SK-N-SH (cell line): Measurements from ENCODE around the gene DUOXA2. TPM values are rescaled to one million over a fixed set of nuclear protein-coding genes. Genes with fewer than 3 reads are reported as not detected.

Experiments used
- CTCF ChIA-PET: fragments of 300-600, 350-600 bp; formaldehyde crosslinking; extraction: SDS; loops from one replicate; lab custom pipeline; 2021; lab: Yijun Ruan, JAX
- POLR2A ChIA-PET: fragments of 350-600 bp; sonication (Branson Sonifier 250); formaldehyde crosslinking; extraction: SDS; loops from one replicate; lab custom pipeline; 2020; ENCODE audit warnings: antibody characterized with exemption, inconsistent platforms; lab: Yijun Ruan, JAX
- DNase-seq: peaks from one replicate; pipeline ENCODE4 v3.0.0; 2012
- H2AFZ ChIP-seq: fragments of 200-600 bp; sonication (generic); 2 replicates; pipeline ENCODE4 v1.8.1; 2016; ENCODE audit warnings: antibody characterized with exemption, mild to moderate bottlenecking, low read depth
- H3F3A ChIP-seq: fragments of 200-600 bp; sonication (generic); replicated peaks from 2 replicates; pipeline ENCODE3; 2016; ENCODE audit warnings: antibody characterized with exemption, mild to moderate bottlenecking; ENCODE audit not compliant: insufficient read depth
- H3K27ac ChIP-seq, 2 experiments: fragments of 200-500 bp in 1 of 2; fragments of 200-600 bp in 1 of 2; sonication (Bioruptor generic) in 1 of 2; sonication (generic), shearing (Covaris generic) in 1 of 2; 2 replicates each; pipeline versions ENCODE4 v1.5.1 to v1.6.1; 2014 to 2016; ENCODE audit warnings: low read depth in 2 of 2, inconsistent platforms in 1 of 2, low read length in 1 of 2, mild to moderate bottlenecking in 1 of 2, mixed read lengths in 1 of 2
- H3K27me3 ChIP-seq: fragments of 200-600 bp; sonication (generic), shearing (Covaris generic); 2 replicates; pipeline ENCODE4 v1.6.1; 2016; ENCODE audit warnings: mixed run types; ENCODE audit not compliant: insufficient read depth
- H3K36me3 ChIP-seq, 2 experiments: fragments of 200-500 bp in 1 of 2; fragments of 200-600 bp in 1 of 2; sonication (Bioruptor generic) in 1 of 2; sonication (generic) in 1 of 2; replicated peaks in 1 of 2; 2 replicates each; pipeline versions ENCODE3 to v1.5.1; 2014 to 2016; ENCODE audit warnings: low read length in 1 of 2, mild to moderate bottlenecking in 1 of 2; ENCODE audit not compliant: insufficient read depth in 2 of 2, control insufficient read depth in 1 of 2
- H3K4me1 ChIP-seq, 2 experiments: fragments of 200-500 bp in 1 of 2; fragments of 200-600 bp in 1 of 2; sonication (Bioruptor generic) in 1 of 2; sonication (generic), shearing (Covaris generic) in 1 of 2; 2 replicates each; pipeline versions ENCODE4 v1.5.1 to v1.6.1; 2014 to 2016; ENCODE audit warnings: low read depth in 1 of 2, low read length in 1 of 2, mixed run types in 1 of 2; ENCODE audit not compliant: insufficient read depth in 2 of 2, control insufficient read depth in 1 of 2
- H3K4me2 ChIP-seq: fragments of 200-600 bp; sonication (generic), shearing (Covaris generic); 2 replicates; pipeline ENCODE4 v1.6.1; 2017; ENCODE audit warnings: mixed run types
- H3K4me3 ChIP-seq, 2 experiments: fragments of 200-500 bp in 1 of 2; fragments of 200-600 bp in 1 of 2; sonication (Bioruptor generic) in 1 of 2; sonication (generic), shearing (Covaris generic) in 1 of 2; 2 replicates each; pipeline versions ENCODE4 v1.5.1 to v1.8.1; 2014 to 2016; ENCODE audit warnings: low read depth in 2 of 2, inconsistent platforms in 1 of 2, low read length in 1 of 2, mild to moderate bottlenecking in 1 of 2, mixed read lengths in 1 of 2, moderate library complexity in 1 of 2
- H3K79me2 ChIP-seq: fragments of 200-600 bp; sonication (generic); 2 replicates; pipeline ENCODE4 v1.8.1; 2017; ENCODE audit warnings: mild to moderate bottlenecking; ENCODE audit not compliant: insufficient read depth
- H3K9ac ChIP-seq: fragments of 200-600 bp; sonication (generic); 2 replicates; pipeline ENCODE4 v1.6.1; 2017; ENCODE audit warnings: mixed run types
- H3K9me2 ChIP-seq: fragments of 200-600 bp; sonication (generic); 2 replicates; pipeline ENCODE4 v1.6.1; 2017; ENCODE audit warnings: mixed run types
- H3K9me3 ChIP-seq: fragments of 200-600 bp; sonication (generic); 2 replicates; pipeline ENCODE4 v1.6.1; 2017; ENCODE audit warnings: mixed run types, mild to moderate bottlenecking, moderate library complexity
- H4K20me1 ChIP-seq: fragments of 200-600 bp; sonication (generic); 2 replicates; pipeline ENCODE4 v1.6.1; 2017; ENCODE audit warnings: mild to moderate bottlenecking, mixed run types; ENCODE audit not compliant: insufficient read depth
- ELF1 ChIP-seq: IDR thresholded peaks from 2 replicates; pipeline ENCODE4 v1.4.0; 2012
- FOSL2 ChIP-seq: IDR thresholded peaks from 2 replicates; pipeline ENCODE4 v1.4.0; 2012; ENCODE audit warnings: low read depth, mild to moderate bottlenecking, moderate library complexity, borderline replicate concordance
- GABPA ChIP-seq: IDR thresholded peaks from 2 replicates; pipeline ENCODE4 v1.4.0; 2012; ENCODE audit warnings: low read depth, mild to moderate bottlenecking
- IRF3 ChIP-seq: fragments of 150-350 bp; IDR thresholded peaks from 2 replicates; pipeline ENCODE4 v1.6.1; 2016; ENCODE audit warnings: mild to moderate bottlenecking, low read depth, low read length
- JUND ChIP-seq: IDR thresholded peaks from 2 replicates; pipeline ENCODE4 v1.4.0; 2012
- MAX ChIP-seq: IDR thresholded peaks from 2 replicates; pipeline ENCODE4 v1.4.0; 2012; ENCODE audit warnings: low read depth
- MEF2A ChIP-seq: IDR thresholded peaks from 2 replicates; pipeline ENCODE4 v1.4.0; 2012; ENCODE audit warnings: low read depth, borderline replicate concordance
- MXI1 ChIP-seq: IDR thresholded peaks from 2 replicates; pipeline ENCODE4 v1.6.1; 2012; ENCODE audit warnings: mild to moderate bottlenecking, low read depth, low read length, improper control_type of control experiment
- NRF1 ChIP-seq: IDR thresholded peaks from 2 replicates; pipeline ENCODE4 v1.6.1; 2012; ENCODE audit warnings: low read depth, mild to moderate bottlenecking, low read length
- PBX3 ChIP-seq: IDR thresholded peaks from 2 replicates; pipeline ENCODE4; 2012
- RCOR1 ChIP-seq: fragments of 150-350 bp; IDR thresholded peaks from 2 replicates; pipeline ENCODE4 v1.6.1; 2017; ENCODE audit warnings: antibody characterized with exemption, low read length
- RFX5 ChIP-seq: IDR thresholded peaks from 2 replicates; pipeline ENCODE4 v1.6.1; 2012; ENCODE audit warnings: mild to moderate bottlenecking, improper control_type of control experiment, low read length
- TCF12 ChIP-seq: IDR thresholded peaks from 2 replicates; pipeline ENCODE4 v1.4.0; 2012
- TEAD4 ChIP-seq: IDR thresholded peaks from 2 replicates; pipeline ENCODE4 v1.4.0; 2012; ENCODE audit warnings: mild to moderate bottlenecking, borderline replicate concordance; ENCODE audit not compliant: insufficient read depth
- USF1 ChIP-seq: IDR thresholded peaks from 2 replicates; pipeline ENCODE4 v1.4.0; 2012; ENCODE audit warnings: low read depth, borderline replicate concordance
- USF2 ChIP-seq: fragments of 150-350 bp; IDR thresholded peaks from 2 replicates; pipeline ENCODE4 v1.6.1; 2017; ENCODE audit warnings: antibody characterized with exemption, low read length, low read depth, borderline replicate concordance
- YY1 ChIP-seq: IDR thresholded peaks from 2 replicates; pipeline ENCODE4 v1.4.0; 2012; ENCODE audit warnings: low read depth, mild to moderate bottlenecking
- ZBTB33 ChIP-seq: IDR thresholded peaks from 2 replicates; pipeline ENCODE4 v1.4.0; 2012; ENCODE audit warnings: low read depth, borderline replicate concordance
- WGBS: methylation state at CpG from one replicate; pipeline ENCODE4 v1.1.6; 2017; ENCODE audit warnings: low lambda C conversion rate; 5-methylcytosine and 5-hydroxymethylcytosine counted together
- polyA plus RNA-seq, 3 experiments: library from polyadenylated mRNA; depleted of rRNA; stranded (reverse); fragments of >200 nt; gene quantifications; 2 replicates each; pipeline ENCODE4 v1.2.3, GENCODE V29; 2012

DUOXA2 gene
- polyA plus RNA-seq, 1 of the 3 experiments (the other 2 are of a cell fraction) = not detected

GRCh38 chr15:45099549-45100165, 14.5 kb upstream of the DUOXA2 start:
- POLR2A ChIA-PET = no interaction called here
- TF ChIP-seq GABPA (no peak), ELF1 (no peak), USF1 (no peak), USF2 (no peak), PBX3 (no peak), RCOR1 (no peak), MAX (no peak), JUND (no peak), RFX5 (no peak), MXI1 (no peak), YY1 (no peak), TCF12 (no peak)
- TF ChIP-seq, all 33 proteins: peak for 0
- Histone ChIP-seq H3K36me3 (no peaks in the 10 kb centered on the region), H3K79me2 (no peaks in the 10 kb centered on the region), H3K4me2 (no peak overlapping the region), H2AFZ (no peak overlapping the region), H3K9ac (no peak overlapping the region), H3K4me3 (no peak overlapping the region), H3K4me1 (no peaks in the 10 kb centered on the region), H3K27ac (no peak overlapping the region), H3K9me2 (no peaks in the 10 kb centered on the region), H3K27me3 (peaks cover 5% of the 10 kb centered on the region; the same call in 1 of the 2 replicates), H4K20me1 (no peaks in the 10 kb centered on the region), H3K9me3 (no peaks in the 10 kb centered on the region), H3F3A (no peaks in the 10 kb centered on the region)
- no peak for DNase-seq
- CTCF ChIA-PET = no interaction called here
- 65% methylated on average over 18 of the region's 23 CpGs for WGBS

GRCh38 chr15:45100884-45101625, 13.1 kb upstream of the DUOXA2 start:
- H3K9ac ChIP-seq = no peak overlapping the region
- no peak overlapping the region for H2AFZ ChIP-seq
- no peaks in the 10 kb centered on the region for H3F3A ChIP-seq
- no peak overlapping the region for H3K27ac ChIP-seq
- no peak overlapping the region for H3K4me2 ChIP-seq
- DNase-seq = no peak
- no peaks in the 10 kb centered on the region for H3K9me3 ChIP-seq
- H3K4me1 ChIP-seq = no peaks in the 10 kb centered on the region
- WGBS = 54% methylated on average over 6 of the region's 7 CpGs
- H3K27me3 ChIP-seq = peaks cover 9% of the 10 kb centered on the region; the same call in 1 of the 2 replicates
- H3K9me2 ChIP-seq = no peaks in the 10 kb centered on the region
- H3K36me3 ChIP-seq = no peaks in the 10 kb centered on the region
- H3K79me2 ChIP-seq = no peaks in the 10 kb centered on the region
- CTCF ChIA-PET = interaction anchor here (1.2 to 2.2 kb wide), 2 partner anchors 11 to 17 kb away, joined by 5 to 8 read pairs; no protein-coding TSS in a partner anchor
- POLR2A ChIA-PET = no interaction called here
- no peak overlapping the region for H3K4me3 ChIP-seq
- H4K20me1 ChIP-seq = no peaks in the 10 kb centered on the region
- TF ChIP-seq ZBTB33 (no peak), NRF1 (no peak), USF2 (no peak), MEF2A (no peak), PBX3 (no peak), IRF3 (no peak), FOSL2 (no peak), YY1 (no peak), TEAD4 (no peak)
